HG03460 (cell line): ENCODE measurements around the gene SLC7A6OS.

Experiments
- ATAC-seq: cut with Tn5 transposase; IDR thresholded peaks from one replicate; pipeline ENCODE4 v1.9.1; 2021; ENCODE audit not compliant: unreplicated experiment

The SLC7A6OS gene

GRCh38 chr16:68282064-68282452, 28.7 kb downstream of the SLC7A6OS start:
- ATAC-seq = no peak

- ATAC-seq = no peak
Measured at GRCh38 chr16:68281368-68282063, 29.2 kb downstream of the SLC7A6OS start.

GRCh38 chr16:68279726-68280558, 30.8 kb downstream of the SLC7A6OS start:
- no peak for ATAC-seq

- no peak for ATAC-seq
Measured at GRCh38 chr16:68276223-68276622, 34.5 kb downstream of the SLC7A6OS start.

GRCh38 chr16:68275611-68276191, 35.0 kb downstream of the SLC7A6OS start:
- peak; percentile 83 for ATAC-seq

- no peak for ATAC-seq
Measured at GRCh38 chr16:68274441-68274840, 36.3 kb downstream of the SLC7A6OS start.

- no peak for ATAC-seq
Measured at GRCh38 chr16:68273896-68274295, 36.9 kb downstream of the SLC7A6OS start.

- ATAC-seq = no peak
Measured at GRCh38 chr16:68273459-68273858, 37.3 kb downstream of the SLC7A6OS start.

GRCh38 chr16:68272507-68273209, 38.1 kb downstream of the SLC7A6OS start:
- no peak for ATAC-seq

- ATAC-seq = no peak
Measured at GRCh38 chr16:68270353-68270752, 40.4 kb downstream of the SLC7A6OS start.

- no peak for ATAC-seq
Measured at GRCh38 chr16:68269793-68270192, 41.0 kb downstream of the SLC7A6OS start.

GRCh38 chr16:68267612-68268405, 42.9 kb downstream of the SLC7A6OS start:
- no peak for ATAC-seq

- peak; percentile 18 for ATAC-seq
Measured at GRCh38 chr16:68265078-68265920, 45.4 kb downstream of the SLC7A6OS start.

- ATAC-seq = peak; percentile 51
Measured at GRCh38 chr16:68264128-68265077, 46.3 kb downstream of the SLC7A6OS start, which contains the start of gene SLC7A6. Gene SLC7A6 (plus strand): TSS chr16:68264526. CDS start chr16:68274727, 10,201 bp downstream.

- ATAC-seq = peak; percentile 4
Measured at GRCh38 chr16:68263559-68264127, 47.1 kb downstream of the SLC7A6OS start.

- no peak for ATAC-seq
Measured at GRCh38 chr16:68259007-68259825, 51.5 kb downstream of the SLC7A6OS start.
